ENCODE data around the gene RAD23A.
"Not testable (repeated sequence)": the region's sequence is repeated elsewhere in the genome, so short reads cannot be mapped to it uniquely, and the experiment has no call there.

The RAD23A gene

DNA sequence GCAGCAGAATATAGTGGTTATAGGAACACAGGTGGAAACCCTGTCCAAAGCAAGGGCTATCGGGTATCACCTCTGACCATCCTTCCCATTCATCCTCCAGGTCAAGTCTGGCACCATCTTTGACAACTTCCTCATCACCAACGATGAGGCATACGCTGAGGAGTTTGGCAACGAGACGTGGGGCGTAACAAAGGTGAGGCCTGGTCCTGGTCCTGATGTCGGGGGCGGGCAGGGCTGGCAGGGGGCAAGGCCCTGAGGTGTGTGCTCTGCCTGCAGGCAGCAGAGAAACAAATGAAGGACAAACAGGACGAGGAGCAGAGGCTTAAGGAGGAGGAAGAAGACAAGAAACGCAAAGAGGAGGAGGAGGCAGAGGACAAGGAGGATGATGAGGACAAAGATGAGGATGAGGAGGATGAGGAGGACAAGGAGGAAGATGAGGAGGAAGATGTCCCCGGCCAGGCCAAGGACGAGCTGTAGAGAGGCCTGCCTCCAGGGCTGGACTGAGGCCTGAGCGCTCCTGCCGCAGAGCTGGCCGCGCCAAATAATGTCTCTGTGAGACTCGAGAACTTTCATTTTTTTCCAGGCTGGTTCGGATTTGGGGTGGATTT lies 2.1 kb upstream of the RAD23A start:
- H3K9me3 Mint-ChIP-seq, result no peaks in the 10 kb centered on the region
- no peaks in the 10 kb centered on the region for H3K27me3 Mint-ChIP-seq
- ATAC-seq (replicated peaks; ENCODE audit: extremely low read depth, poor library complexity, severe bottlenecking), result no peak
- DNase-seq (ENCODE audit: low spot score in 2 of 2), result no peak
- peaks cover 51% of the 10 kb centered on the region for H3K4me1 Mint-ChIP-seq
- peaks cover 88% of the 10 kb centered on the region for H3K36me3 Mint-ChIP-seq (ENCODE audit: insufficient read depth)
- no peak overlapping the region for H3K4me3 Mint-ChIP-seq
- H3K27ac Mint-ChIP-seq (ENCODE audit: low read depth), result peak overlapping the region; percentile 98

DNA sequence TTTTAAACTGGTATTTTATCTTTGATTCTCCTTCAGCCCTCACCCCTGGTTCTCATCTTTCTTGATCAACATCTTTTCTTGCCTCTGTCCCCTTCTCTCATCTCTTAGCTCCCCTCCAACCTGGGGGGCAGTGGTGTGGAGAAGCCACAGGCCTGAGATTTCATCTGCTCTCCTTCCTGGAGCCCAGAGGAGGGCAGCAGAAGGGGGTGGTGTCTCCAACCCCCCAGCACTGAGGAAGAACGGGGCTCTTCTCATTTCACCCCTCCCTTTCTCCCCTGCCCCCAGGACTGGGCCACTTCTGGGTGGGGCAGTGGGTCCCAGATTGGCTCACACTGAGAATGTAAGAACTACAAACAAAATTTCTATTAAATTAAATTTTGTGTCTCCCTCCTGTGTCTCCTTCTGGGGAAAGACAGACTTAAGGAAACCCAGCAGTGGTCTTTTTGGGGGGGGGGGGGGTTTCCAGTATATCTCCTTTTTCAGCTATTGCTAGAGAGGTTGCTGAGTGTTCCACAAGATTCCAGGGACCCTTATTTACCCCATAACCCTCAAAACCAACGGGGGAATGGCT lies 1.5 kb upstream of the RAD23A start:
- Mint-ChIP-seq H3K36me3 (ENCODE audit: insufficient read depth) (peaks cover 81% of the 10 kb centered on the region), H3K27ac (ENCODE audit: low read depth) (peak overlapping the region; percentile 98), H3K4me1 (peaks cover 44% of the 10 kb centered on the region), H3K4me3 (no peak overlapping the region), H3K27me3 (no peaks in the 10 kb centered on the region), H3K9me3 (no peaks in the 10 kb centered on the region)
- DNase-seq (ENCODE audit: low spot score in 2 of 2) (no peak), ATAC-seq (replicated peaks; ENCODE audit: extremely low read depth, poor library complexity, severe bottlenecking) (no peak)

DNA sequence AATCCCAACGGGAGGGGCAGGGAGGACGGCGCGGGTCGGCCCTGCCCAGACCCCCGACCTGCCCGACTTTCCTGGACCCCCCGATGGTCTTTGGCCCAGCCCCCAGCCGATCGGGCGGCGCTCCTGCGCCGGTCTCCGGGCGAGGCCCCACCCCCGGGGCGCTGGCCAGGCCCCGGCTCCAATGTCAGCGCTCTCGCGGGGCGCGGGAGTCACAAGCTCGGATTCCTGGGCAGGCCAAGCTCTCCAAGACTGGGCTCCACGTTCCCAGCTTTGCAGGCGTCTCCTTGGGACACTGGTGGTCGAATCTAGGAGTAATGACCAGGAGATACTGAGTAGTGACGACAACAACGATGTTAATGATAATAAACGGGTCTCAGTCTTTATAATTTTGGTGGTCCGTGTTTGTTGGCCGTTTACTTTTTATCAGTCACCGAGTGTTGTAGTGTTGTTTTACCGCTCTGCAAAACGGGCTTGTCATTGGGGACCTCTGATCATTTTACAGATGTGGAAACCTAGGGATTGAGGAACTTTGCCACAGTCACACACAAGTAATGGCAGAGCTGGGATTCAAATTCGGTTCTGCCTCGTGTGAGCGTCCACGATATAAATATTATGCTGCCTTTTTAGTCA lies 545 bp downstream of the RAD23A start:
- H3K27ac Mint-ChIP-seq (ENCODE audit: low read depth), result peak overlapping the region; percentile 98
- H3K4me1 Mint-ChIP-seq, result peaks cover 33% of the 10 kb centered on the region

DNA sequence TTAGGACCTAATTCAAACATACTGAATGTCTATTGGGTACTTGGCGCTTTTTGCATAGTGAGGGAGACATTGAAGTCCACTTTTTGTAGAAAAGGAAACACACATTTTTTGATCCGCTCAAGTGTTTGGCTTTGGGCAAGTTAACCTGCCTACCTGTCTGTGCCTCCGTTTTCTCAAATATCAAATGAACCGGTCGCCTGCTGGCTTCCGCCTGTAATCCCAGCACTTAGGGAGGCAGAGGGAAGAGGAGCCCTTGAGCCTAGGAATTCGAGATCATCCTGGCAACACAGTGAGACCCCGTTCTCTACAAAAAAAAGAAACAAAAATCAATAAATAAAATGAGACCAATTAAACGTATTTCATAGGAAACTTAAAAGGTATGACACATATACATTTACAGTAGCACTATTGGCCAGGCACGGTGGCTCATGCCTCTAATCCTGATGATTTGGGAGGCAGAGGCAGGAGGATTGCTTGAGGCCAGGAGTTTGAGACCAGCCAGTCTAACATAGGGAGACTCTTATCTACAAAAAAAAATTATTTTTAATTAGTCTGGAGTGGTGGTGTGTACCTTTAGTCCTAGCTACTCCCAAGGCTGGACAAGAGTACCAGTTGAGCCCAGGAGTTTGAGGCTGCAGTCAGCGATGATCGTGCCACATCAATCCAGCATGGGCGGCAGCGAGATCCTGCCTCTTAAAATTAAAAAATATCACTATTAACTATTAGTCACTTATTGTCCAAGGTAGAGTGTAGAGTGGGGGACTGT lies 1.3 kb downstream of the RAD23A start:
- H3K27ac Mint-ChIP-seq (ENCODE audit: low read depth), result peak overlapping the region; percentile 98
- no peak for DNase-seq (ENCODE audit: low spot score in 2 of 2)
- peaks cover 70% of the 10 kb centered on the region for H3K36me3 Mint-ChIP-seq (ENCODE audit: insufficient read depth)
- no peak for ATAC-seq (replicated peaks; ENCODE audit: extremely low read depth, poor library complexity, severe bottlenecking)
- peak overlapping the region; percentile 97 for H3K4me3 Mint-ChIP-seq
- H3K27me3 Mint-ChIP-seq, result no peaks in the 10 kb centered on the region
- H3K4me1 Mint-ChIP-seq, result peaks cover 33% of the 10 kb centered on the region
- H3K9me3 Mint-ChIP-seq, result no peaks in the 10 kb centered on the region

More for the DNA sequence above, 545 bp downstream of the RAD23A start:
- peak; percentile 52 for ATAC-seq (replicated peaks; ENCODE audit: extremely low read depth, poor library complexity, severe bottlenecking)
- DNase-seq (ENCODE audit: low spot score in 2 of 2), result no peak
- H3K27me3 Mint-ChIP-seq, result no peaks in the 10 kb centered on the region
- no peaks in the 10 kb centered on the region for H3K9me3 Mint-ChIP-seq
- H3K36me3 Mint-ChIP-seq (ENCODE audit: insufficient read depth), result peaks cover 70% of the 10 kb centered on the region
- peak overlapping the region; percentile 97 for H3K4me3 Mint-ChIP-seq

DNA sequence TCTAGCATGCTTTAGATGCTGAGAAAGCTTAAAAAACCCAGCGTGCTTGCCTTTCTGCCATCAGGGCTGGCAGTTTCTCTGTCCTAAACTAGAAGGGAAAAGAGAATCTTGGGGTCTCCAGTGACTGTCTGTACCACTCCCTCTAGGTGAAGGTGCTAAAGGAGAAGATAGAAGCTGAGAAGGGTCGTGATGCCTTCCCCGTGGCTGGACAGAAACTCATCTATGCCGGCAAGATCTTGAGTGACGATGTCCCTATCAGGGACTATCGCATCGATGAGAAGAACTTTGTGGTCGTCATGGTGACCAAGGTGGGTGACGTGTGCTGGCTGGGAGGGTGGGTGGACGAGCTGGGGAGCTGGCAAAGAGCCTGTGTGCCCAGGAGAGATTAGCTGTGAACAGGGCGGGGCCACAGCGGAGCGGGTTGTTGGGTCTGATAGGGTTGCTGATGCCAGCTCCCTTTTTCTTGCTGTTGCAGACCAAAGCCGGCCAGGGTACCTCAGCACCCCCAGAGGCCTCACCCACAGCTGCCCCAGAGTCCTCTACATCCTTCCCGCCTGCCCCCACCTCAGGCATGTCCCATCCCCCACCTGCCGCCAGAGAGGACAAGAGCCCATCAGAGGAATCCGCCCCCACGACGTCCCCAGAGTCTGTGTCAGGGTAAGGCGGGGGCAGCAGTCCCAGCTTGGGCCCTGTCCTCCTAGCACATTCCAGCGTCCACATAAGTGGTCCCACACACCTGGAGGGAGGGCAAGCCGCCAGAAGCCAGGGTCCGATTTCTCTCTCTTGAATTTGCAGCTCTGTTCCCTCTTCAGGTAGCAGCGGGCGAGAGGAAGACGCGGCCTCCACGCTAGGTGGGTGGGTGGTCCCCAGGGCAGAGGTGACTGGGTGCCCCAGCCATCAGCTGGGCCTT lies 2.3 kb downstream of the RAD23A start:
- no peaks in the 10 kb centered on the region for H3K9me3 Mint-ChIP-seq
- DNase-seq (ENCODE audit: low spot score in 2 of 2) (no peak), ATAC-seq (replicated peaks; ENCODE audit: extremely low read depth, poor library complexity, severe bottlenecking) (no peak)
- no peak overlapping the region for H3K27ac Mint-ChIP-seq (ENCODE audit: low read depth)
- no peak overlapping the region for H3K4me3 Mint-ChIP-seq
- peaks cover 33% of the 10 kb centered on the region for H3K4me1 Mint-ChIP-seq
- peaks cover 68% of the 10 kb centered on the region for H3K36me3 Mint-ChIP-seq (ENCODE audit: insufficient read depth)
- no peaks in the 10 kb centered on the region for H3K27me3 Mint-ChIP-seq

DNA sequence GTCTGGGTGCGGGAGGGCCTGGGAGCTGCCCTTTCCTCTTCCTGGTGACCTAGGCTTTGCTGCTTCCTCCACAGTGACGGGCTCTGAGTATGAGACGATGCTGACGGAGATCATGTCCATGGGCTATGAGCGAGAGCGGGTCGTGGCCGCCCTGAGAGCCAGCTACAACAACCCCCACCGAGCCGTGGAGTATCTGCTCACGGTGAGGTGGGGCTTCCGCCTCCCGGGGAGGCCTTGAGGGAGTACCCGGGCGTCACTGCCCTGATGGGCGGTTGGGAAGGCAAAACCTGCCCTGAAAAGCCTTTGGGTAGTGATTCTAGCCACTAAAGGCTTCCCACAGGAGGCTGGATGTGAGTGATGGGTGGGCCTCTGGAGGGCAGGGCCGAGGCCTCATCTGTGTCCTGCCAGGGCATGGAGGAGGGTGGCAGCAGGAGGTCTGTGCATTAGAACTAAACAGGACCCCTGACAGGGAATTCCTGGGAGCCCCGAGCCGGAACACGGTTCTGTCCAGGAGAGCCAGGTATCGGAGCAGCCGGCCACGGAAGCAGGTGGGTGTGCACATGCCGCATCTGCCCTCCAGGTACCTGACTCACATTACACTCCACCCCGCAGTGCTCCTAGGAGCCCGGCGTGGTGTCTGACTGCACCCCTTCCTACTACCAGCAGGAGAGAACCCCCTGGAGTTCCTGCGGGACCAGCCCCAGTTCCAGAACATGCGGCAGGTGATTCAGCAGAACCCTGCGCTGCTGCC lies 3.1 kb downstream of the RAD23A start:
- no peak overlapping the region for H3K4me3 Mint-ChIP-seq
- ATAC-seq (replicated peaks; ENCODE audit: extremely low read depth, poor library complexity, severe bottlenecking), result no peak
- DNase-seq (ENCODE audit: low spot score in 2 of 2), result no peak
- H3K27me3 Mint-ChIP-seq, result no peaks in the 10 kb centered on the region
- H3K9me3 Mint-ChIP-seq, result no peaks in the 10 kb centered on the region
- peaks cover 26% of the 10 kb centered on the region for H3K4me1 Mint-ChIP-seq
- H3K27ac Mint-ChIP-seq (ENCODE audit: low read depth), result no peak overlapping the region
- peaks cover 65% of the 10 kb centered on the region for H3K36me3 Mint-ChIP-seq (ENCODE audit: insufficient read depth)

DNA sequence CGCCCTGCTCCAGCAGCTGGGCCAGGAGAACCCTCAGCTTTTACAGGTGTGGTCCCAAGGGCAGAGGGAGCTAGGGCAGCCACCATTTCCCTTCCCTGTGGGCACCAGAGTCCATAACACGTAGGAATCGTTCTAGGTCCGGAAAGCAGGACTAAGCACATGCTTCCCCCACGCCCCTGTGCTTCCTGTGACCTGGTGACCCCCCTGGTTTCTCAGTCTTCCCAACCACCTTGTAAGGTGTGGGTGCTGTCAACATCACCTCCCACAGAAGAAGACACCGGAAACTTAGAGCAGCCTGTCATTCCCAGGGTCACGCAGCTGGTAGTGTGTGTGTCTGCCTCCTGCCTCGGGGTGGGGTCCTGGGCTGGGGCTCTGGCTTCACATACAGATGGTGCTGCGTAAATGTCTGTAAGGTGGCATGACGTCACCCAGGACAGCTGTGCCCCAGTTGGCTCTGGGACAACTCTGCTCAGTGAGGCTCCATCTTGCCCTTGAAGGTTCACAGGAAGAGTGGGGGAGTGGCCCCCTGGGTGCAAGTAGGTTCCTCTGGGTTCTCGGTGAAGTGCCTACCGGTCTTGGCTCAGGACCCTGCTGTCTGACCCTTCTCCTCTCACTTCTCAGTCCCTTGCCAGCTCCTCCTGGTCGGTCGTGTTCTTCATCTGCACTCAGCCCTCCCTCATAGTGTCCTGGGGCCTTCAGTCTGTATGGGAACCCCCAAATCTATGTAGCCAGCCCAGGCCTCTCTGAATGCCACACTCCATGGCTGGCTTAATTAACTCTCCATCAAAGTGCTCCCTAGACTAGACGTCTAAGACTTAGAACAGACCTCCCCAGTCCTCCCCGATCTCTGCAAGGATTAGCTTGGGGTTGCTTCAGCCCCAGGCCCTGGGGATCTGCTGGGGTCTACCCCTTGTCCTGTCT lies 4.0 kb downstream of the RAD23A start:
- H3K4me3 Mint-ChIP-seq, result no peak overlapping the region
- ATAC-seq (replicated peaks; ENCODE audit: extremely low read depth, poor library complexity, severe bottlenecking), result no peak

DNA sequence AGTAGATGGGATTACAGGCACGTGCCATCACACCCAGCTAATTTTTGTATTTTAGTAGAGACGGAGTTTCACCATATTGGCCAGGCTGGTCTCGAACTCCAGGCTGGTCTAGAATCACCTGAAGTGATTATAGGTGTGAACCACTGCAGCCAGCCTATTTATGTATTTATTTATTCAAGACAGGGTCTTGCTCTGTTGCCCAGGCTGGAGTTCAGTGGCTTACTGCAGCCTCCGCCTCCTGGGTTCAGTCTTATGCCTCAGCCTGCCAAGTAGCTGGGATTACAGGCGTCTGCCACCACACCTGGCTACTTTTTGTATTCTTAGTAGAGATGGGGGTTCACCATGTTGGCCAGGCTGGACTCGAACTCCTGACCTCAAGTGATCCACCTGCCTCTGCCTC lies 6.4 kb downstream of the RAD23A start:
- H3K36me3 Mint-ChIP-seq (ENCODE audit: insufficient read depth), result peaks cover 47% of the 10 kb centered on the region
- H3K9me3 Mint-ChIP-seq, result not testable (repeated sequence)
- peaks cover 32% of the 10 kb centered on the region for H3K4me1 Mint-ChIP-seq

More for the DNA sequence above, 4.0 kb downstream of the RAD23A start:
- DNase-seq (ENCODE audit: low spot score in 2 of 2), result no peak
- Mint-ChIP-seq H3K27me3 (no peaks in the 10 kb centered on the region), H3K36me3 (ENCODE audit: insufficient read depth) (peaks cover 61% of the 10 kb centered on the region), H3K4me1 (peaks cover 27% of the 10 kb centered on the region), H3K9me3 (no peaks in the 10 kb centered on the region), H3K27ac (ENCODE audit: low read depth) (peak overlapping the region; percentile 74)

DNA sequence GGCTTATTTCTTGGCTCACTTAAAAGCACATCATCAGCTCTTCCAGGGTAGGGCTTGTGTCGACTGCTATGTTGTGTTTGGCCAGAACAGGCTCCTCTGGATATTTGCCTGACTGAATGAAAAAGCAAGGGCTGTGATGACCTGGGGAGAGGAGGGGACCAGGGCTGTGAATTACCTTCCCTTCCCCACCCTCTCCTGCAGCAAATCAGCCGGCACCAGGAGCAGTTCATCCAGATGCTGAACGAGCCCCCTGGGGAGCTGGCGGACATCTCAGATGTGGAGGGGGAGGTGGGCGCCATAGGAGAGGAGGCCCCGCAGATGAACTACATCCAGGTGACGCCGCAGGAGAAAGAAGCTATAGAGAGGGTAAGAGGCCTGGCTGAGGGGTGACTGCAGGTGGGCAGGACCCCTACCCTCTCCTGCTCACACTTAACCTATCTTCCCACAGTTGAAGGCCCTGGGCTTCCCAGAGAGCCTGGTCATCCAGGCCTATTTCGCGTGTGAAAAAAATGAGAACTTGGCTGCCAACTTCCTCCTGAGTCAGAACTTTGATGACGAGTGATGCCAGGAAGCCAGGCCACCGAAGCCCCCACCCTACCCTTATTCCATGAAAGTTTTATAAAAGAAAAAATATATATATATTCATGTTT lies 7.0 kb downstream of the RAD23A start:
- no peak for ATAC-seq (replicated peaks; ENCODE audit: extremely low read depth, poor library complexity, severe bottlenecking)
- H3K27ac Mint-ChIP-seq (ENCODE audit: low read depth), result no peak overlapping the region
- no peaks in the 10 kb centered on the region for H3K27me3 Mint-ChIP-seq
- DNase-seq (ENCODE audit: low spot score in 2 of 2), result no peak
- no peak overlapping the region for H3K4me3 Mint-ChIP-seq
- H3K4me1 Mint-ChIP-seq, result peaks cover 32% of the 10 kb centered on the region
- H3K36me3 Mint-ChIP-seq (ENCODE audit: insufficient read depth), result peaks cover 45% of the 10 kb centered on the region
- H3K9me3 Mint-ChIP-seq, result no peaks in the 10 kb centered on the region

More for the DNA sequence above, 6.4 kb downstream of the RAD23A start:
- DNase-seq (ENCODE audit: low spot score in 2 of 2); ATAC-seq (replicated peaks; ENCODE audit: extremely low read depth, poor library complexity, severe bottlenecking); H3K27me3 Mint-ChIP-seq; H3K27ac Mint-ChIP-seq (ENCODE audit: low read depth); H3K4me3 Mint-ChIP-seq: not testable (repeated sequence)

DNA sequence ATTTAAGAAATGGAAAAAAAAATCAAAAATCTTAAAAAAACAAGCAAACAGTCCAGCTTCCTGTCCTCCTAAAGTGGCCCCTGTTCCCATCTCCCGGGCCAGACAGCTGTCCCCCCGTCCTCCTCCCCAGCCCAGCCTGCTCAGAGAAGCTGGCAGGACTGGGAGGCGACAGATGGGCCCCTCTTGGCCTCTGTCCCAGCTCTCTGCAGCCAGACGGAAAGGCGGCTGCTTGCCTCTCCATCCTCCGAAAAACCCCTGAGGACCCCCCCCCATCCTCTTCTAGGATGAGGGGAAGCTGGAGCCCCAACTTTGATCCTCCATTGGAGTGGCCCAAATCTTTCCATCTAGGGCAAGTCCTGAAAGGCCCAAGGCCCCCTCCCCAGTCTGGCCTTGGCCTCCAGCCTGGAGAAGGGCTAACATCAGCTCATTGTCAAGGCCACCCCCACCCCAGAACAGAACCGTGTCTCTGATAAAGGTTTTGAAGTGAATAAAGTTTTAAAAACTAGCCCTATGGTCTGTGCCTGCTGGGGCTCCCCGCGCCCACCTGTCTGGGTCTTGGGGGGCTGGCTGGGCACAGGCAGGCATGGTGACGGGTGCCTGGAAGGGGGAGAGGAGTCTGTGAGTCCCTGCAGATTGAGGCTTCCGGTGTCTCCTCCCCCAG lies 7.6 kb downstream of the RAD23A start:
- Mint-ChIP-seq H3K4me3 (no peak overlapping the region), H3K4me1 (peaks cover 32% of the 10 kb centered on the region), H3K9me3 (no peaks in the 10 kb centered on the region), H3K27ac (ENCODE audit: low read depth) (no peak overlapping the region), H3K27me3 (no peaks in the 10 kb centered on the region), H3K36me3 (ENCODE audit: insufficient read depth) (peaks cover 41% of the 10 kb centered on the region)
- no peak for DNase-seq (ENCODE audit: low spot score in 2 of 2)
- ATAC-seq (replicated peaks; ENCODE audit: extremely low read depth, poor library complexity, severe bottlenecking), result no peak
